SK-N-SH (cell line): Measurements from ENCODE around the gene BRDT.

ENCODE experiments used
- CHD2 ChIP-seq: fragments of 150-350 bp; IDR thresholded peaks from 2 replicates; pipeline ENCODE4 v1.6.1; 2018; ENCODE audit warnings: low read length; ENCODE audit not compliant: partially characterized antibody
- EP300 ChIP-seq, 2 experiments: IDR thresholded peaks; 2 replicates each; pipeline versions ENCODE4 v1.4.0 to v1.6.1; 2012; ENCODE audit warnings: borderline replicate concordance in 1 of 2, low read depth in 1 of 2, low read length in 1 of 2
- FOSL2 ChIP-seq: IDR thresholded peaks from 2 replicates; pipeline ENCODE4 v1.4.0; 2012; ENCODE audit warnings: low read depth, mild to moderate bottlenecking, moderate library complexity, borderline replicate concordance
- POLR2AphosphoS5 ChIP-seq: IDR thresholded peaks from 2 replicates; pipeline ENCODE4 v1.6.1; 2012; ENCODE audit warnings: low read depth, low read length
- RFX5 ChIP-seq: IDR thresholded peaks from 2 replicates; pipeline ENCODE4 v1.6.1; 2012; ENCODE audit warnings: mild to moderate bottlenecking, improper control_type of control experiment, low read length
- YY1 ChIP-seq: IDR thresholded peaks from 2 replicates; pipeline ENCODE4 v1.4.0; 2012; ENCODE audit warnings: low read depth, mild to moderate bottlenecking
- TF ChIP-seq, protein P1 (sequence below): fragments of 200-600 bp; sonication (generic); IDR thresholded peaks from 2 replicates; pipeline ENCODE4 v1.6.1; 2017; ENCODE audit warnings: antibody characterized with exemption, mild to moderate bottlenecking, moderate library complexity
- TF ChIP-seq, protein P2 (sequence below): IDR thresholded peaks from 2 replicates; pipeline ENCODE4 v1.6.1; 2012; ENCODE audit warnings: mild to moderate bottlenecking, low read depth, low read length, moderate library complexity

DNA sequence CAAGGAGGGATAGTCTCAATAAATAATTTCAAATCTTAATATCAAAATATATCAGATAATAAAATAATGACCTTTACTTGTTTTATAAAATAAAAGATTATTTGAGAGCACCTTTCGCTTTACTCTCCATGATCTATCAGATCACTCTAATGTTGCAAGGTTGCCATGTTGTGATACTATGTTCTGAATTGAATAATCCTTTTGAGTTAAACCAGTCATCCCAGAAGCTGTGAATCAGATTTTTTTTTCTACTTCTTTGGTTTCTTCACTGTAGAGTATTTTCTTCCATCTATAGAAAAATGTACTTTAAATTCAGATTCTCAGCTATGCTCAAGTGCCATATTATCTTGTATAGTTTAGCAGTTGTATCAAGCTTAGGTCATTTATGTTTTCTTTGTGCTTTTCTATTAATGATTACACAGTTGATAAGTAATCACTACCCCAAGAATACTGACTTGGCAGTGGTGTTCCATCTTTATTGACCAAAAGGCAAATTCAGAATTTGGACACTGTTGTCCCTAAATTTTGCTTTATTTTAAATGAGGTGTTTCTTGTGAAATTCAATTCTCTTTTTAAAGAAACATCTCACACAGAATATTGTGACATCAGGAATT, 32.9 kb downstream of the BRDT start:
- TF ChIP-seq YY1: no peak
- no peak for TF ChIP-seq FOSL2
- TF ChIP-seq, protein P1, sequence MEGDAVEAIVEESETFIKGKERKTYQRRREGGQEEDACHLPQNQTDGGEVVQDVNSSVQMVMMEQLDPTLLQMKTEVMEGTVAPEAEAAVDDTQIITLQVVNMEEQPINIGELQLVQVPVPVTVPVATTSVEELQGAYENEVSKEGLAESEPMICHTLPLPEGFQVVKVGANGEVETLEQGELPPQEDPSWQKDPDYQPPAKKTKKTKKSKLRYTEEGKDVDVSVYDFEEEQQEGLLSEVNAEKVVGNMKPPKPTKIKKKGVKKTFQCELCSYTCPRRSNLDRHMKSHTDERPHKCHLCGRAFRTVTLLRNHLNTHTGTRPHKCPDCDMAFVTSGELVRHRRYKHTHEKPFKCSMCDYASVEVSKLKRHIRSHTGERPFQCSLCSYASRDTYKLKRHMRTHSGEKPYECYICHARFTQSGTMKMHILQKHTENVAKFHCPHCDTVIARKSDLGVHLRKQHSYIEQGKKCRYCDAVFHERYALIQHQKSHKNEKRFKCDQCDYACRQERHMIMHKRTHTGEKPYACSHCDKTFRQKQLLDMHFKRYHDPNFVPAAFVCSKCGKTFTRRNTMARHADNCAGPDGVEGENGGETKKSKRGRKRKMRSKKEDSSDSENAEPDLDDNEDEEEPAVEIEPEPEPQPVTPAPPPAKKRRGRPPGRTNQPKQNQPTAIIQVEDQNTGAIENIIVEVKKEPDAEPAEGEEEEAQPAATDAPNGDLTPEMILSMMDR: no peak
- TF ChIP-seq RFX5: no peak
- TF ChIP-seq, protein P2, sequence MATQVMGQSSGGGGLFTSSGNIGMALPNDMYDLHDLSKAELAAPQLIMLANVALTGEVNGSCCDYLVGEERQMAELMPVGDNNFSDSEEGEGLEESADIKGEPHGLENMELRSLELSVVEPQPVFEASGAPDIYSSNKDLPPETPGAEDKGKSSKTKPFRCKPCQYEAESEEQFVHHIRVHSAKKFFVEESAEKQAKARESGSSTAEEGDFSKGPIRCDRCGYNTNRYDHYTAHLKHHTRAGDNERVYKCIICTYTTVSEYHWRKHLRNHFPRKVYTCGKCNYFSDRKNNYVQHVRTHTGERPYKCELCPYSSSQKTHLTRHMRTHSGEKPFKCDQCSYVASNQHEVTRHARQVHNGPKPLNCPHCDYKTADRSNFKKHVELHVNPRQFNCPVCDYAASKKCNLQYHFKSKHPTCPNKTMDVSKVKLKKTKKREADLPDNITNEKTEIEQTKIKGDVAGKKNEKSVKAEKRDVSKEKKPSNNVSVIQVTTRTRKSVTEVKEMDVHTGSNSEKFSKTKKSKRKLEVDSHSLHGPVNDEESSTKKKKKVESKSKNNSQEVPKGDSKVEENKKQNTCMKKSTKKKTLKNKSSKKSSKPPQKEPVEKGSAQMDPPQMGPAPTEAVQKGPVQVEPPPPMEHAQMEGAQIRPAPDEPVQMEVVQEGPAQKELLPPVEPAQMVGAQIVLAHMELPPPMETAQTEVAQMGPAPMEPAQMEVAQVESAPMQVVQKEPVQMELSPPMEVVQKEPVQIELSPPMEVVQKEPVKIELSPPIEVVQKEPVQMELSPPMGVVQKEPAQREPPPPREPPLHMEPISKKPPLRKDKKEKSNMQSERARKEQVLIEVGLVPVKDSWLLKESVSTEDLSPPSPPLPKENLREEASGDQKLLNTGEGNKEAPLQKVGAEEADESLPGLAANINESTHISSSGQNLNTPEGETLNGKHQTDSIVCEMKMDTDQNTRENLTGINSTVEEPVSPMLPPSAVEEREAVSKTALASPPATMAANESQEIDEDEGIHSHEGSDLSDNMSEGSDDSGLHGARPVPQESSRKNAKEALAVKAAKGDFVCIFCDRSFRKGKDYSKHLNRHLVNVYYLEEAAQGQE: no peak
- no peak for TF ChIP-seq CHD2
- no peak for TF ChIP-seq EP300 (IDR thresholded peaks at IDR 0.05; ENCODE audit: borderline replicate concordance in 1 of 2, low read depth in 1 of 2, low read length in 1 of 2)
- no peak for TF ChIP-seq POLR2AphosphoS5
